ENCODE results near the gene VIPR2. TPM values are rescaled to one million over a fixed set of nuclear protein-coding genes. Genes with fewer than 3 reads are reported as not detected.

VIPR2 gene
- total RNA-seq, 6 donors from 2014 or later, result 0.30 to 0.74 (median 0.40) TPM; not detected in 3

DNA sequence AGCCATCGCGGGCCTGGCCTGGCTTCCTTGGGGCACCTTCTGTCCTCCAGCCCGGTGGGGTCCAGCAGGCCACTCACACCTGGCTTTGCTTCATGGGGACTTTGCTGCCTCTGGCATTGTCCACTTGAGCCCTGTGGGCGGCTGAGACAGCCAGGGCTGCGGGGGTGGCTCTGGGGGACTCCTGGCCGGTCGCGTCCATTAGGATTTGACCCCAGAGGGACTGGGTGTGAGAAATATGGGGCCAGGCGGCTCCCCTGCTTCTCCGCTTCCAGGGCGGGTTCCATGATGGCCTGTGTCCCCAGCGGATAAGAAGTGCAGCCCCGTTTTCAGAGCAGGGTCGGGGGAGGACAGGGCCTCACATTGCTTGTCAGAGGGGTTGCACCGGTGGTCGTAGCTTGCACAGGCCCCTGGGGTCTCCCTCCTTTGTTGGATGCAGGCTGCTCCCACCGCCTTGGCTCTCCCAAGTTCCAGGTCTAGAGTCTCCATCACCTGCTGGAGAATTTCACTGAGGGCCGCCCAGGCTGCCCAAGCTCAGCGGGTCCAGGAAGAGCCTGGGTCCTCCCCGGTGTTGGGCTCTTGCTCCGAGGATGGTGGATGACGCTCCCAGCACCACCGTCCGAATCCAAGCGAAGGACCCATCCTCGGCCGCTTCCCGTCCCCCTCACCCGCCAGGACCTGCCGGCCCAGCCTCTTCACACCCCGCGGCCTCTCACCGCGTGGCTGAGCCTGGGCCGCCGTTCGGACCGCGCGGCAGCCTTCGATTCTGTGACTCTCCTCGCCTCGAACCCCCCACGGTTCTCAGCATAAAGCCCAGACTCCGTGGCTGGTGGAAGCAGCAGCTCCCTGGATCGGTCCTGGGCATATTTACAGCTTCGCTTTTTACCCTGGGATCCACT is 148.2 kb downstream of the VIPR2 start:
- H3K36me3 ChIP-seq, result no peaks in the 10 kb centered on the region
- peaks cover 0 to 16% (median 0%) of the 10 kb centered on the region in 4 donors for H3K4me1 ChIP-seq
- H3K9me3 ChIP-seq, result peaks cover 0 to 6% (median 1%) of the 10 kb centered on the region in 4 donors
- WGBS, 2 donors, result 67 to 84% methylated on average over 34 to 44 of the region's 47 CpGs
- H3K4me3 ChIP-seq, result no peak overlapping the region
- DNase-seq (no peak), ATAC-seq (ENCODE audit: low FRiP score in 2 of 2) (no peak)
- no peak overlapping the region for H3K27ac ChIP-seq
- TF ChIP-seq POLR2A (IDR thresholded peaks at IDR 0.05), result no peak
- TF ChIP-seq POLR2AphosphoS5 (IDR thresholded peaks at IDR 0.05), result no peak
- no peak for TF ChIP-seq EP300 (IDR thresholded peaks at IDR 0.05)
- TF ChIP-seq CTCF (IDR thresholded peaks at IDR 0.05), result no peak
- H3K27me3 ChIP-seq, result peaks cover 0 to 9% (median 1%) of the 10 kb centered on the region in 4 donors

GRCh38 chr7:158995514-158995913 is 149.2 kb downstream of the VIPR2 start:
- DNase-seq (no peak), ATAC-seq (ENCODE audit: low FRiP score in 2 of 2) (no peak)
- Histone ChIP-seq H3K4me1 (peaks cover 0 to 16% (median 0%) of the 10 kb centered on the region in 4 donors), H3K4me3 (no peak overlapping the region), H3K27ac (no peak overlapping the region), H3K27me3 (peaks cover 0 to 9% (median 1%) of the 10 kb centered on the region in 4 donors), H3K9me3 (peaks cover 0 to 6% (median 1%) of the 10 kb centered on the region in 4 donors), H3K36me3 (no peaks in the 10 kb centered on the region)
- TF ChIP-seq EP300 (IDR thresholded peaks at IDR 0.05) (no peak), POLR2A (IDR thresholded peaks at IDR 0.05) (no peak), CTCF (IDR thresholded peaks at IDR 0.05) (no peak), POLR2AphosphoS5 (IDR thresholded peaks at IDR 0.05) (no peak)
- WGBS, 2 donors, result 93 to 94% methylated on average over 17 of the region's 17 CpGs

- TF ChIP-seq POLR2A (IDR thresholded peaks at IDR 0.05) (no peak), EP300 (IDR thresholded peaks at IDR 0.05) (no peak), POLR2AphosphoS5 (IDR thresholded peaks at IDR 0.05) (no peak), CTCF (IDR thresholded peaks at IDR 0.05) (no peak)
- Histone ChIP-seq H3K4me3 (no peak overlapping the region), H3K27ac (no peak overlapping the region), H3K27me3 (peaks cover 0 to 9% (median 1%) of the 10 kb centered on the region in 4 donors), H3K36me3 (no peaks in the 10 kb centered on the region), H3K4me1 (peaks cover 0 to 16% (median 0%) of the 10 kb centered on the region in 4 donors), H3K9me3 (peaks cover 0 to 6% (median 1%) of the 10 kb centered on the region in 4 donors)
- DNase-seq (no peak), ATAC-seq (ENCODE audit: low FRiP score in 2 of 2) (no peak)
- 90 to 94% methylated on average over 6 of the region's 6 CpGs for WGBS, 2 donors
Observed at GRCh38 chr7:158994687-158995086, 150.0 kb downstream of the VIPR2 start.

DNA sequence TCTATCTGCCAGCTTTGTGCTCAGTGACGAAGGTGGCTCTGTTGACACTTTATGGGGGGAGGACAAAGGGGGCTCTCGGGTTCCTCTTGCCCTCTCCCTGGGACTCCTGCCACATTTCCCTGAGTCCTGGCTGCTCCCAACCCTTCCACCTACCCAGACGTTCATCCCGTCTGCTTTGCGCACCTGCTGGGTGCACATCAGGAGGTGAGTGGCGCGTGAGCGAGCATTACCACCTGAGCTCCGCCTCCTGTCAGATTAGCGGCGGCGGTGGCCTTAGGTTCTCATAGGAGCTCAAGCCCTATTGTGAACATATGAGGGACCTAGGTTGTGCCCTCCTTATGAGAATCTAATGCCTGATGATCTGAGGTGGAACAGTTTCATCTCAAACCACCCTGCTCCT is 151.1 kb downstream of the VIPR2 start:
- WGBS, 2 donors, result 89 to 92% methylated on average over 12 of the region's 12 CpGs
- no peak overlapping the region for H3K4me3 ChIP-seq
- no peak for ATAC-seq (ENCODE audit: low FRiP score in 2 of 2)
- peaks cover 0 to 6% (median 1%) of the 10 kb centered on the region in 4 donors for H3K9me3 ChIP-seq
- TF ChIP-seq POLR2AphosphoS5 (IDR thresholded peaks at IDR 0.05), result no peak
- no peak for TF ChIP-seq EP300 (IDR thresholded peaks at IDR 0.05)
- no peak for TF ChIP-seq POLR2A (IDR thresholded peaks at IDR 0.05)
- TF ChIP-seq CTCF (IDR thresholded peaks at IDR 0.05), result no peak
- no peak overlapping the region for H3K27ac ChIP-seq
- peaks cover 0 to 9% (median 1%) of the 10 kb centered on the region in 4 donors for H3K27me3 ChIP-seq
- DNase-seq, result no peak
- no peaks in the 10 kb centered on the region for H3K36me3 ChIP-seq
- peaks cover 0 to 16% (median 0%) of the 10 kb centered on the region in 4 donors for H3K4me1 ChIP-seq
